Activated CD8-positive, alpha-beta memory T cell treated with anti-CD3 and anti-CD28 coated beads for 1 hour (primary cell): Measurements from ENCODE around the gene C1D.
"Not testable (repeated sequence)": the region's sequence is repeated elsewhere in the genome, so short reads cannot be mapped to it uniquely, and the experiment has no call there.

Source experiments
- DNase-seq, 2 donors: peaks; one replicate each; pipeline ENCODE4 v3.0.0-alpha.2; 2020; ENCODE audit warnings: low read depth in 1 of 2; ENCODE audit errors: extremely low read depth in 1 of 2

The C1D gene, protein sequence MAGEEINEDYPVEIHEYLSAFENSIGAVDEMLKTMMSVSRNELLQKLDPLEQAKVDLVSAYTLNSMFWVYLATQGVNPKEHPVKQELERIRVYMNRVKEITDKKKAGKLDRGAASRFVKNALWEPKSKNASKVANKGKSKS

GRCh38 chr2:68062680-68063387 is at the start of gene C1D:
TSS of gene C1D (minus strand) at chr2:68063004. CDS start at chr2:68047310, 15,694 bp downstream.
- DNase-seq: peak; percentile 86 to 90

DNA sequence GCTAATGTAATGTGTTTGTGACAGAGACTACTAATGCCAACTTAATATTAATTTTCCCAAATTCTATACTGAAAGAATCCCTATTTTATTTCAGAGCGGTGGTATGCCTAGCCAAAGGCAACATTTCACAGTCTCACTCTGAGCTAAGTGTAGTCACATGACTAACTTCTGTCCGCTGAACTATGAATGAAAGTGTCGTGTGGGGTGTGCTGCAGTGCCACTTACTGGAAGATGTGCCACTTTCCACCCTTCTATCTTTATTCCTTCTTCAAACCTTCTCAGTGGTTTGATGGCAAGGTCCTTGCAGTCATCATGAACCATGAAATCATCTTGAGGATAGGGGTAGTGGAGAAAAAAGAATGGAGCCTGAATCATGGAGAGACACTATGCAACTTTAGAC is 47.3 kb upstream of the C1D start:
- no peak for DNase-seq

- no peak for DNase-seq
Observed at GRCh38 chr2:68108120-68108519, 45.3 kb upstream of the C1D start.

GRCh38 chr2:68107475-68107874 is 44.7 kb upstream of the C1D start:
- no peak for DNase-seq

DNA sequence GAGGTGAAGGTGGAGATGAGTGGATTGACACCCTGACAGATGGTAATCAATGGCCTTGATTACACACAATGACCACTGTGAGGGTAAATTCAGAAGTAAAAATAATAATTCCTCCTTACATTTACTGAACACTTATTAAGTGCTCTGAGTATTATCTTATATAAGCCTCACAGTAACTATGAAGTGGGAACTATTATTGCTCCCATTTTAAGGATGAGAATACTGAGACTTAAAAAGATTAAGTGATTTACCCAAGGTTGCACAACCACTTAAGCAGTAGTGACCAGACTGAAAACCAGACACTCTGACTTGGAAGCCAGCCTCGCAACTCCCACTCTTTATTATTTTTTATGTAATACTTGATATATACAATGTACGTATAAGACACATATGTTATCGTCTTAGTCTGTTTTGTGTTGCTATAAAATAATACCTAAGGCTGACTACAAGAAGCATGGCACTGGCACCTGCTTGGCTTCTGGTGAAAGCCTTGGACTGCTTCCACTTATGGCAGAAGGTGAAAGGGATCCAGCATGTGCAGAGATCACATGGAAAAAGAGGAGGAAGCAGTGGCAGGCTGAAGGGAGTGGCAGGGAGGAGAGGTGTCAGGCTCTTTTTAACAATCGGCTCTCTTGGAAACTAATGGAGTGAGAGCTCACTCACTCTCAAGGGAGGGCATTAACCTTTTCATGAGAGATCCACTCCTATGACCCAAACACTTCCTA is 41.5 kb upstream of the C1D start:
- DNase-seq: no peak

DNA sequence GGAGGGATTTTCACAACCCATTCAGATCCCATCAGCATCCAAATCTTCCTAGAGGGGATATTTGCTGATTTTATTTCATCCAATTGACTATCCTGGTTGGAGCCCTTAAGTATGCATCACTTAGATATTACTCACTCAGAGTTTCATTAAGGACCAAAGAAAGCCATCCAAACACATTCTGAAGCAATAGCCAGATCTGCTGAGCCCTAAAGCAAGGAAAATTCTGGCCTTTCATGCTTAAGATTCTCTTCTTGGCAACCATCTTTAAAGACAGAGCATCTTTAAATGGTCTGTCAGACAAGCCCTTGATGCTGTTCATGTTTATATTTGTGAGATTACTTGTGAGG is 40.9 kb upstream of the C1D start:
- DNase-seq: no peak

GRCh38 chr2:68103030-68103708 is 40.4 kb upstream of the C1D start:
- no peak for DNase-seq

- DNase-seq: no peak
Observed at GRCh38 chr2:68100189-68100588, 37.4 kb upstream of the C1D start.

DNA sequence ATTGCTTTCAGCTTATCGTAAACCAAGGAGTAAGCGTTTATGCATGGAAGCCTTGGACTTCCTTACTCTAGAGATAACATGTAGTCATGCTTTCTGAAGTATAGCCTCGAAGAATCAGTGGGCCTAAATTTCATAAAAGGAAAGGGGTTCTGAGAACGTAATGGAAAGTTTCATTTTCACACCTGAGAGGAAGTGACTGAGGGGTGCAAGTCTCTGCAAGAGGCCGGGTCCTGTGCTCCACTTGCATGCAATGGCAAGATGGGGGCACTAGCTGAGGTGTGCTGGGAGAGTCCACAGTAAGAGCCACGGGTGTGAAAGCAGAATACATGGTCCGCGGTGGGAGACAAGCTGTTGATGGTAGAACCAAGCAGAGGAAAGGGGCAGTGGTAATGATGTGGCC is 36.5 kb upstream of the C1D start:
- DNase-seq: no peak

DNA sequence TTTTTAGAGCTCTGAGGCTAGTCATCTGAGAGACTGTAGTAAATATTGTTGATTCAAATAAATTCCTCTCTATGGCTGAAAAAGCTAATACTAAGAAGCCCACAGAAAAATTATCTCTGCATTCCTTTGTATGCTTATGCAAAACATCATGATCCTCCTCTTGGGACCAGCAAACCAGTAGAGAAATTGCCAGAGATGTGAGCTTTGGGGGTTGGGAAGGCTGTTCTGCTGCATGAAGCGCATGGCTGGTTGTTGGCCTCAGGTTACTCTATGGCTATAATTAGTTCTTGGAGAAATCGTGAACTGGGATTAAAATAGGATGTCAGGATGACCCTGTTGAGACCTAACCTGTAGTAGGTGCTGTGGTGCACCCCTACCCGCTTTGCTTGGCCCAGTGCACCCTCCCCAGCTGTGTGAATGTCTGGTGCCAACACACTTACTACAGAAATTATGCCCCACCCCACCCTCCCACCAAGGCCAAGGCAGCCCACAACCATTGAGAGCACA is 35.5 kb upstream of the C1D start:
- no peak for DNase-seq

DNA sequence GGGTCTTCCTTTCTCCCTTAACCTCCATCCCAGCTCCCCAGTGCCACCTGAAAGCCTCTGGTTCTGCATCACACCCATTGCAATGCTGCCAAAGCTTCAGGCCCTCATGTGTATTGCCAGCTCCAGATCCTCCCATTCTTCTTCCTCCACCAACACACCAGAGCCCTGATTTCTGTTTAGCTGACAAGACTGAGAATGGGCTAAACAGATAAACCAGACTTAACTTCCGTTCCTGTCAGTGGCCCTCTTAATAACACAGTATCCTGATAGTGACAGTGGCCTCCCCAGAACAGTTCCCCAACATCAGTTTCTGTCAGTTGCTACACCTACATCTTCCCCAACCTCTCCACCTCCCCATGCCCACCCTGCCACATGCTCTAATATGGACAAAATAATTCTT is 31.3 kb upstream of the C1D start:
- DNase-seq: no peak

GRCh38 chr2:68093634-68094033 is 30.8 kb upstream of the C1D start:
- DNase-seq: no peak

GRCh38 chr2:68091439-68092034 is 28.7 kb upstream of the C1D start:
- DNase-seq: no peak

GRCh38 chr2:68089961-68090360 is 27.2 kb upstream of the C1D start:
- DNase-seq: no peak

DNA sequence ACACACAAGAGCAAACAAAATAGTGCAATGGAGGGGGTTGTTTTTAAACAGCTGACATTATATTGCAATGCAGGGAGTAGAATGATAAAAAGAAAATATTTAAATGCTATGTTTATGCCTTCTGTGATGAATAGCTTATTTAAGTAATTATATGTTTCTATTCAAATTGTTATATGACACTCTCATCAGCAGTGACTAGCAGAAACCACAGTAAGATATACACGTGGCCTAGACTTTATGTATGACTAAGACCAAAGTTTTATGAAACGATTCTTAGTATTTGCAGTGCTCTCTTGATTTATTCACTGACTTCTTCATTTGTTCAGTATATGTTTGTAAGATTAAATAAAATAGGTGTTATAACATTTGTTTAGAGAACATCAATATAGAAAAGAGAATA is 26.1 kb upstream of the C1D start:
- no peak for DNase-seq

DNA sequence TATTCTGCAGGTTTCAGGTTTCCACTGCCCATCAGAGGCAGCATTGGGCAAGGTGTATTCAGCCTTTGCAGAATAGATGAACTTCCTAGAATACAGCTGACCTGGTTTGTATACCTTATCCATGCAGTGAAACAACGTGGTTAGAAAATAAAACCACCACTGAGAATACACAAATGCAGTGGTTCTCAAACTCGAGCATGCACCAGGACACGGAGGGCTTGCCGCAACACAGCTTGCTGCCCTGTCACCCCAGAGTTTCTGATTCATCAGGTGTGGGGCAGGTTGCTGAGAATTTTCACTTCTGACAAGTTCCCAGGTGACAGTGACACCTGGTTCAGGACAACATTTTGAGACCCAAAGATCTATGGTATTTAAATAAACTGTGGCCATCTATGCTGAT is 23.4 kb upstream of the C1D start:
- DNase-seq: no peak

DNA sequence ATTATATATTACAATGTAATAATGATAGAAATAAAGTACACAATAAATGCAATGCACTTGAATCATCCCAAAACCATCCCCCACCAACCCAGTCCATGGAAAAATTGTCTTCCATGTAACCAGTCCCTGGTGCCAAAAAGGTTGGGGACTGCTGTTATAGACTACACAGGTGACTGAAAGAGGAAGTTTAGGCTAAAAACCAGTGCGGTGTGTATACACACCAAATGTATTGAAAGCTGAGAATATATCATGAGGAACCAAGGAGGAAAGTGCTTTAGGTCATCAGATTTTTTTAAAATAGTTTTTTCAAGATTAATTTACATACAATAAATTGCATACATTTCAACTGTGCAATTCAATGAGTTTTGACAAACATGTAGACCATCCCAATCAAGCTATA is 20.5 kb upstream of the C1D start:
- DNase-seq: no peak

GRCh38 chr2:68074050-68074449 is 11.2 kb upstream of the C1D start:
- no peak for DNase-seq

- not testable (repeated sequence) for DNase-seq
Observed at GRCh38 chr2:68063797-68064646, 1.2 kb upstream of the C1D start.

GRCh38 chr2:68060652-68061051 is 2.2 kb downstream of the C1D start:
- no peak for DNase-seq
